Activated CD8-positive, alpha-beta memory T cell treated with anti-CD3 and anti-CD28 coated beads for 36 hours (primary cell): ENCODE results near the gene SMIM35. TPM values are rescaled to one million over a fixed set of nuclear protein-coding genes. Genes with fewer than 3 reads are reported as not detected.

Experiments
- CTCF ChIA-PET: fragments of 350-600 bp; sonication (Branson Sonifier 250); formaldehyde crosslinking; loops from one replicate; lab custom pipeline; 2021; ENCODE audit warnings: antibody characterized with exemption; lab: Charles Lee
- POLR2A ChIA-PET: fragments of 350-600 bp; sonication (Branson Sonifier 250); formaldehyde crosslinking; loops from one replicate; lab custom pipeline; 2021; ENCODE audit warnings: antibody characterized with exemption; lab: Charles Lee
- total RNA-seq, 2 experiments: library from RNA; stranded (reverse); gene quantifications; one replicate each; pipeline ENCODE4 v1.2.3, GENCODE V29; 2021

Gene SMIM35
- total RNA-seq: under 1 TPM; 0.13 to 0.32 TPM

DNA sequence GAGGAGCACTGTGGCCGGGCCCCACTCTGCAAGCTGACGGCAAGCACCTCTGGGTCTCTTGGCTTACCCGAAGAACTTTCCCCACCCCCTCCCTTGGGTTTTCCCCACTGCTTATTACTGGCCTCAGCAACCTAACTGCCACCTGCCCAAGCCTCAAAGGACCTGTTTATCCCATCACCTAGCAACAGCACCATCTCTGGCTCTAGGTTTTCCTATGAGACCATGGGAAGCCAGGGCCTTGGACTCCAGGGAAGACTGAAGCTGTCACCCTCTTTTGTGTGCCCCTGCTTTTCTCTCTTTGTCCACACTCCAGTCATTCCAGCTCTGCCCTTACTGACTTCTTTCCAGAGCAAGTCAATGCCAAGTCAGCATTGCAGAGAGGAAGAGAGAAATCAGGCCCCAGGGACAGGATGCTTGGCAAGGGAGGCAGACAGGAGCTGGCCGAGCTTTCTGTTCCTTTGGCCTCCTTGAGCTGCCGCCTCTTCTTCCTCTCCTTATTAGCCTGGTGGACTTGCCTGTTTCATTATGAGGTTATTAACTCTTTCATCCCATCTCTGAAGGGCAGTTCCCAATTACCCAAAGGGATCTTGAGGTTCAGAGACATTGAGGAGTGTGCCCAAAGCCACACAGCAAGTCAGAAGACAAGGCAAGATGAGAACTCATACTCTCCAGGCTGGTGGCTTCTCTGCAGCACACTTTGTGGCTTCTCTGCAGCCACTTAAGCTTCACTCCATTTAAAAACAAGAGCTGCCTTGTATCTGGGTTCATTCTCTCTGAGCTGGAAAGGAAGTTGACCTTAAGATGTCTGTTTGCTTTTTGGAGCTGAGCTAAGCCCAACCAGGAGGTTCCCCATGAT, at the start of gene SMIM35:
SMIM35 (minus strand) TSS at position 51 of the 856 bp plus-strand sequence. CDS start 206 bp downstream, outside the sequence.
- CTCF ChIA-PET: no interaction called here
- POLR2A ChIA-PET: no interaction called here

DNA sequence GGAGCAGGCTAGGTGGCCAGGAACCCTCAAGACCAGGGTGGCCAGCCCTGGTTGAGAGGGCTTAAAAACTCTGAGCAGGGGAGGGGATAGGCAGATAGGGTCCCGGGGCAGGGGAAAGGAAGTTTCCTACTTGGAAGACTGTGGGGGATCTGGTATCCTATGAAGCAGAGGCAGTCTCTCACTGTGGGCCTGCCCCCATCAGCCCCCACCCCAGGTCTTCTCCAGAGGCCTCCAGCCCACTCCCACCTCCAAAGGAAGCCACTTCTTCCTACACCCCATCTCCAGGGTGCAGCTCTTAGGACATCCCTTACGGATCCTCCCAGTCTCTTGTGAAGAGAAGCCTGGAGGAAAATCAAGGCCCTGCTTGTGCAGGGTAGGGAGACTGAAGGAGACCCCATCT, 49.6 kb upstream of the SMIM35 start:
- CTCF ChIA-PET: no interaction called here
- POLR2A ChIA-PET: no interaction called here

DNA sequence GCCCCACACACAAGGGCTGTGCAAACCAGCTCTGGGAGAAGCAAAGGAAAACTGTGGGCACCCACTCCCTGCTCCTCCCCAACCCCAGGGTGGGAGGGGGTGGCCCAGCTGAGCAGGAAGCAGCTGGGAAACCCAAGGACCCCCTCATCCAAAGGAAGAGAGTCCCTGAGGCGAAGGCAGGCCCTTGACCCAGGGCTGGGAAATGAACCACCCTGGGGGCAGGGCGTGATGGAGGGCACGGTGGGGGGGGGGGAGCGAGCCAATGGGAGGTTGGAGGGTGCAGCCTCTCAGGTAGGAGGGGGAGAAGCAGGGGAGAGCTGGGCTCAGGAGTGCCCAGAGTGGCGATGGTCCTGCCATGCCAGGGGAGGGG, 49.0 kb upstream of the SMIM35 start:
- ChIA-PET CTCF (no interaction called here), POLR2A (no interaction called here)

- CTCF ChIA-PET: interaction anchor here (1.7 kb wide), 1 partner anchor 36 kb away, joined by 4 read pairs; no protein-coding TSS in a partner anchor
- POLR2A ChIA-PET: no interaction called here
Measured at GRCh38 chr11:118135051-118135795, 48.5 kb upstream of the SMIM35 start.

DNA sequence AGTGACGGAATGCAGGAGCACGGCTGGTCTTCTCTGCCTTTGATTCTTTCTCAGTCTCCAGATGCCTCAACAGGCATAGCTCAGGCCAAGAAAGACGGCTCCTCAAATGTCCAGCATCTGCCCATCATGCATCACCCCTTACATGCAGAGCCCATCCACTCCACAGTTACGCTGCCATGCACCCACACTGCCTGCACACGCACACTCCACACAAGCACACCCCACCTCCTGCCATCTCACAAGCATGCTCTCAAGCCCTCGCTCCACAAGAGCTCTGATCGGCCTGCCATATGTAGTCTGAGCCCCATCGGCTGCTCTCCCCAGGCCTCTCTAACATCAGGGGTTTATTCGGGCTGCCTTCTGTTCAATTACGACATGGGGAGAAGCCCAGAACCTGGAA, 47.1 kb upstream of the SMIM35 start:
- CTCF ChIA-PET: interaction anchor here (1.7 kb wide), 1 partner anchor 37 kb away, joined by 4 read pairs; no protein-coding TSS in a partner anchor
- POLR2A ChIA-PET: no interaction called here

DNA sequence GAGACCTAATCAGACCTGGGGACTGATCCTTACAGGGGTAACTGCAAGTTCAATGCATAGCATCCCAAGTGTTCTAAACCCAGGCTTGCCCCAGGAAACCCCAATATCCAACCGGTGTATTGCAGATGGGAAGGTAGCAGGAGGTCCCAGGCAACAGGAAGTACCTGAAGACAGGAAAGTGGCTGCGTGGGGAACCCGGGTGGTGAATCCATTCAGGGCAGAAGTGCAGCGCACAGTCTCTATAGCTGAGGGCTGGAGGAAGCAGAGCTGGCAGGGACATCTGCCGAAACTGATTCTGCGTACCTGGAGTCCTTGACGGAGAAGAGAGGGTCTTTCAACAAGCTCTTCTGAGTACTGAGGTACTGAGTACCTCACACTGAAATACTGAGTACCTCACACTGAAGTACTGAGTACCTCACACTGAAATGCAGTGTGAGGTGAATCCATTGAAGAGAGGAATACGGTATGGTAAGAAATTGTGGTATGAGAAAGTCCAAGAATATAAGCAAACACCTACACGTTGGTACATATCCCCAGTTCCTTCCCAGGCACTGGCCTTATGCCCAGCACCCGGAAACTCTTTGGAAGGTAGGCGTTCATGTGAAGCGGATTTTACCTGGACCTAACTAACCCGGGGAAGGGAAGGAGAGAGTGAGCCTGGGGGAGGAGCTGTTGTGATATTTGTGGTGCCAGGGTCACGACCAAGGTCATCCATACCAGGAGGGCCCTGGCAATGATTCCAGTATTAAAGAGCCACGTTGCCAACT, 45.8 kb upstream of the SMIM35 start:
- ChIA-PET POLR2A (no interaction called here), CTCF (no interaction called here)

DNA sequence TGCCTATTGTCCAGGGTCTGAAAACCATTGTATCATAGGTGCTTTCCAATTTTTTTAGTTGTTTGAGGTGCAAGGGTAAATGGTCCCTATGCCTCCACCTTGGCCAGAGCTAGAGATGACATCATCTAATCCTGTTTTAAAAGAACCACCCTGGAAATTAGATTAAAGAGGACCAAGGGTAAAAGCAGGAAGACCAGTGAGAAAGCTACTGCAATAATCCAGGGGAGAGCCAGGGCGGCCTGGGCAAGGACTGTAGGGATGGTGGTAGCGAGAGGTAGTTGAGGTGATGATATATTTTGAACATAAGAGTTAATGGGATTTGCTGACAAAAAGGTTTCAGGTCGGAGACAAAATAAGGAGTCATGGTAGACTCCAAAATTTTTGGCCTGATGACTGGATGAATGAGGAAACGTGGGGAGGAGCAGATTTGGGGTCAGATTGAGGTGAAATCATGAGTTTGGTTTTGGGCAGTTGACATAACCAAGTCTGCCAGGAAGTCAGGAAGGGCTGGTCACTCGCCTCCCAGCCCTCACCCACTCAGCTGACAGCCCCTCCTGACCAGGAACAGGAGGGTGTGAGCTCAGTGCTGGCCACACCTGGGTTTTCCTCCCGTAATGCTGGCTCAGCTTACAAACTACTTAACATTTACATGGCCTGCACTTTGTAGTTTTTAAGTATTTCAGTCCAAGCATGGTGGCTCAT, 42.9 kb upstream of the SMIM35 start:
- CTCF ChIA-PET: no interaction called here
- POLR2A ChIA-PET: no interaction called here

DNA sequence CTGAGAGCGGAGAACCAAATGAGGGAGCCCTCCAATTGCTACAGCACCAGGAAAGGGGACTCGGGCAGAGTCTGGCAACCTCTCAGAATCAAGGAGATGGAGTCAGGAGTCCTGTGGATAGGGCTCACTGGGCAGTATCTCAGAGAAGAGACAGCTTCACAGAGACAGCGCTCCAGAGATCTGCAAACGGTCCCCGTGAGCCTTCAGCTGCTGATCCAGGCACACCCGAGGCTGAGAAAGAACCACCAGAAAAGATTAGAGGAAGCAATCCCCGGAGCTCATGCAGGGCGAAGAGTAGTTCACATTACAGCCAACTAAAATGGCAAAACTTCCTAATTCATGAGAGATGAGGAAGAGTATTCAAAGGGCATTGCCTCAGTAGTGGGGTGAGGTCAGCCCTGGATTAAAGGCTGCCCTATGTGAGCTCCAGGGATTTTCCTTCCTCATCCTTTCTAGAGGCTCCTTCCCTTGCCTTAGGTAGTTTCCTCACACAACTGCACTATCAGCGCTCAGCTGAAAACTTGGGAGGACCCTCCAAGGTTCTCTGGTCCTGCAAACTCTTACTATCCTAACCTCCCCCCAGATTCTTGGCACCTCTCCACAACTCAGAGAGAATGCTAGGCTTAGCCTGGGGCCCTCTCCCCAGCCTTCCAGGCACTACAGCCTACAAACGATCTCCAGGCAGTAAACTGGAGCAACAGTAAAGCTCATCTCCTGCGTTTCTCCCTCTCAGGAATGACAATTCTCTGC, 42.1 kb upstream of the SMIM35 start:
- POLR2A ChIA-PET: no interaction called here
- CTCF ChIA-PET: no interaction called here

- ChIA-PET POLR2A (no interaction called here), CTCF (no interaction called here)
Measured at GRCh38 chr11:118128310-118128709, 41.5 kb upstream of the SMIM35 start.

DNA sequence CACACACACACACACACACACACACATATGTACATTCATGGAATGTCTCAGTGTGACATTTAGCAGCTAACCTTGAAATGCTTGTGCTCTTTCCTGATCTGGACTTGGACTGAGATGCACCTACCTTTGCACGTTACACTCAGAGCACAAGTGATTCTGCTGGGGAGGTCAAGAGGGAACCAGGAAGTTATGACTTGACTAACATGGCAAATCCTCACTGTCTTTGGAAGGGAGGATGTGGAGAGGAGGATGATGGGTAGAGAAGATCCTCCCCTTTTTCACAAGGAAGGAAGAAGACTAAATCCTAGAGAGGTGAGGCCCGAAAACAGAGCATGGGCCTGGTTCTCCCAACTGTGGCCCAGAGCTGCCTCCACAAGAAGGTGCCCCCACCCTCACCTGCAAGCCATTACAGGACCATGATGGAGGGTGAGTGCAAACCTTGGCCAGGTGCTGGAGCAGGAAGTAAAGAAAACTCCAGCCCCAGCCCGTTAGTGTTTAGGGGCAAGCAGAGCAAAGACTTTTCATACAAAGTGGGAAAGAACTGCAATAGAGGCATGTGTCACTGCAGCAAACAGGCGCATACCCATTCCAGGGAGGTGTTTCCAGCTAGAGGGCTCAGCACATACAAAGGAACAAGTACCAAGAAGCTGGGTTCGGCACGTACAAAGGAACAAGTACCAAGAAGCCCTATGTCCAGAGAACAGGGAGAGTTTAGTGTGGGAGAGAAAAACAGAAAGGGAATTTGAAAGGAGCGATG, 39.5 kb upstream of the SMIM35 start:
- ChIA-PET POLR2A (no interaction called here), CTCF (interaction anchor here (0.7 kb wide), 1 partner anchor 17 kb away, joined by 3 read pairs; no protein-coding TSS in a partner anchor)

- CTCF ChIA-PET: no interaction called here
- POLR2A ChIA-PET: no interaction called here
Measured at GRCh38 chr11:118124929-118125535, 38.3 kb upstream of the SMIM35 start.

DNA sequence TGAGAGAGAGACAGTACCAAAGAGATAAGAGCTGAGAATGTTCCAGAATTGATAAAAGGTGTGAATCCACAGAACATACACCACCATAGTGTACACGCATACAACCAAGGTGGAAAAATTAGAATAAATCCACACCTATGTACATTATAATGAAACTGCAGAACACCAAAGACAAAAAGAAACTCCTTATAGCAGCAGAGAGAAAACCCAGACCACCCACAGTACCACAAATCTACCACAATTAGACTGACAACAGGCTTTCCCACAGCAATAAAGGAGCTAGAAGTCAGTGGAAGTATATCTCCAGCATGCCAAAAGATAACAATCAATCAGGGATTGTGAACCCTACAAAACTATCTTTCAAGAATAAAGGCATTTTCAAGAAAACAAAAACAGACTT, 34.0 kb upstream of the SMIM35 start:
- POLR2A ChIA-PET: no interaction called here

GRCh38 chr11:118117790-118118601, 31.2 kb upstream of the SMIM35 start:
- POLR2A ChIA-PET: no interaction called here

More for the DNA sequence above, 34.0 kb upstream of the SMIM35 start:
- CTCF ChIA-PET: no interaction called here

GRCh38 chr11:118115048-118115447, 28.3 kb upstream of the SMIM35 start:
- ChIA-PET CTCF (no interaction called here), POLR2A (no interaction called here)

More at GRCh38 chr11:118117790-118118601, 31.2 kb upstream of the SMIM35 start:
- CTCF ChIA-PET: interaction anchor here (0.7 to 2.3 kb wide), 3 partner anchors 54 to 311 kb away, joined by 3 to 7 read pairs (median 6); no protein-coding TSS in a partner anchor

GRCh38 chr11:118114266-118114665, 27.5 kb upstream of the SMIM35 start:
- ChIA-PET CTCF (interaction anchor here (0.9 to 1.4 kb wide), 2 partner anchors 32 to 62 kb away, joined by 3 read pairs; no protein-coding TSS in a partner anchor), POLR2A (no interaction called here)

GRCh38 chr11:118112711-118113430, 26.1 kb upstream of the SMIM35 start:
- CTCF ChIA-PET: interaction anchor here (0.6 to 1.4 kb wide), 3 partner anchors 60 to 258 kb away, joined by 3 read pairs; no protein-coding TSS in a partner anchor
- POLR2A ChIA-PET: no interaction called here
